ENCODE measurements around the gene UBE3D. TPM values are rescaled to one million over a fixed set of nuclear protein-coding genes. Genes with fewer than 3 reads are reported as not detected.

UBE3D gene
- total RNA-seq, 2 experiments from 2014 or later = 4.1 to 4.2 TPM

GRCh38 chr6:82955841-82956240, 109.8 kb downstream of the UBE3D start:
- intact Hi-C loops (cut with DNase I, micrococcal nuclease) = no loop called here
- Histone ChIP-seq H3K27ac (ENCODE audit: low read depth in 1 of 2, low read length in 2 of 2) (no peak overlapping the region), H3K9me3 (ENCODE audit: control insufficient read depth in 1 of 2, insufficient read depth in 1 of 2, low read length in 2 of 2) (no peaks in the 10 kb centered on the region), H3K27me3 (ENCODE audit: control insufficient read depth in 1 of 2, insufficient read depth in 2 of 2, low read length in 2 of 2) (no peaks in the 10 kb centered on the region), H3K4me3 (ENCODE audit: low read length) (no peak overlapping the region), H3K4me1 (ENCODE audit: insufficient read depth, low read length) (no peaks in the 10 kb centered on the region), H3K36me3 (ENCODE audit: insufficient read depth, low read length) (peaks cover 9% of the 10 kb centered on the region)
- H3K9me3 Mint-ChIP-seq = no peaks in the 10 kb centered on the region
- no peak for ATAC-seq (ENCODE audit: poor library complexity)
- no peak overlapping the region for H3K4me3 Mint-ChIP-seq
- no peaks in the 10 kb centered on the region for H3K4me1 Mint-ChIP-seq (ENCODE audit: low read depth)
- DNase-seq = no peak
- no peak for TF ChIP-seq CTCF (IDR thresholded peaks at IDR 0.05)
- H3K36me3 Mint-ChIP-seq (ENCODE audit: low read depth) = peaks cover 67% of the 10 kb centered on the region
- no peaks in the 10 kb centered on the region for H3K27me3 Mint-ChIP-seq
- ChIA-PET POLR2A (no interaction called here), CTCF (no interaction called here)
- H3K27ac Mint-ChIP-seq = no peak overlapping the region

GRCh38 chr6:82954937-82955577, 110.6 kb downstream of the UBE3D start:
- Histone ChIP-seq H3K27me3 (ENCODE audit: control insufficient read depth in 1 of 2, insufficient read depth in 2 of 2, low read length in 2 of 2) (no peaks in the 10 kb centered on the region), H3K4me1 (ENCODE audit: insufficient read depth, low read length) (no peaks in the 10 kb centered on the region), H3K27ac (ENCODE audit: low read depth in 1 of 2, low read length in 2 of 2) (no peak overlapping the region), H3K9me3 (ENCODE audit: control insufficient read depth in 1 of 2, insufficient read depth in 1 of 2, low read length in 2 of 2) (no peaks in the 10 kb centered on the region), H3K4me3 (ENCODE audit: low read length) (no peak overlapping the region), H3K36me3 (ENCODE audit: insufficient read depth, low read length) (peaks cover 9% of the 10 kb centered on the region)
- H3K36me3 Mint-ChIP-seq (ENCODE audit: low read depth) = peaks cover 73% of the 10 kb centered on the region
- ChIA-PET CTCF (no interaction called here), POLR2A (no interaction called here)
- ATAC-seq (ENCODE audit: poor library complexity) (no peak), DNase-seq (no peak)
- H3K27ac Mint-ChIP-seq = no peak overlapping the region
- intact Hi-C loops (cut with DNase I, micrococcal nuclease) = no loop called here
- H3K4me1 Mint-ChIP-seq (ENCODE audit: low read depth) = no peaks in the 10 kb centered on the region
- H3K4me3 Mint-ChIP-seq = no peak overlapping the region
- H3K27me3 Mint-ChIP-seq = no peaks in the 10 kb centered on the region
- H3K9me3 Mint-ChIP-seq = no peaks in the 10 kb centered on the region
- TF ChIP-seq CTCF (IDR thresholded peaks at IDR 0.05) = no peak

- ATAC-seq (ENCODE audit: poor library complexity) = no peak
- Mint-ChIP-seq H3K36me3 (ENCODE audit: low read depth) (peaks cover 73% of the 10 kb centered on the region), H3K9me3 (no peaks in the 10 kb centered on the region), H3K4me3 (no peak overlapping the region), H3K4me1 (ENCODE audit: low read depth) (no peaks in the 10 kb centered on the region), H3K27ac (no peak overlapping the region), H3K27me3 (no peaks in the 10 kb centered on the region)
- DNase-seq = no peak
- H3K27ac ChIP-seq (ENCODE audit: low read depth in 1 of 2, low read length in 2 of 2) = no peak overlapping the region
- H3K9me3 ChIP-seq (ENCODE audit: control insufficient read depth in 1 of 2, insufficient read depth in 1 of 2, low read length in 2 of 2) = no peaks in the 10 kb centered on the region
- H3K36me3 ChIP-seq (ENCODE audit: insufficient read depth, low read length) = peaks cover 9% of the 10 kb centered on the region
- no peak for TF ChIP-seq CTCF (IDR thresholded peaks at IDR 0.05)
- POLR2A ChIA-PET = no interaction called here
- no peaks in the 10 kb centered on the region for H3K4me1 ChIP-seq (ENCODE audit: insufficient read depth, low read length)
- H3K27me3 ChIP-seq (ENCODE audit: control insufficient read depth in 1 of 2, insufficient read depth in 2 of 2, low read length in 2 of 2) = no peaks in the 10 kb centered on the region
- CTCF ChIA-PET = no interaction called here
- intact Hi-C loops (cut with DNase I, micrococcal nuclease) = no loop called here
- no peak overlapping the region for H3K4me3 ChIP-seq (ENCODE audit: low read length)
Observed at GRCh38 chr6:82954356-82954755, 111.3 kb downstream of the UBE3D start.

Data from CD4-positive, alpha-beta T cell (primary cell).